HG03280 (cell line): ENCODE data around the gene FAM219A.
"Not testable (repeated sequence)": the region's sequence is repeated elsewhere in the genome, so short reads cannot be mapped to it uniquely, and the experiment has no call there.

Source experiments
- ATAC-seq: cut with Tn5 transposase; IDR thresholded peaks from one replicate; pipeline ENCODE4 v1.9.1; 2021; ENCODE audit warnings: mild to moderate bottlenecking, moderate library complexity; ENCODE audit not compliant: unreplicated experiment

The FAM219A gene

DNA sequence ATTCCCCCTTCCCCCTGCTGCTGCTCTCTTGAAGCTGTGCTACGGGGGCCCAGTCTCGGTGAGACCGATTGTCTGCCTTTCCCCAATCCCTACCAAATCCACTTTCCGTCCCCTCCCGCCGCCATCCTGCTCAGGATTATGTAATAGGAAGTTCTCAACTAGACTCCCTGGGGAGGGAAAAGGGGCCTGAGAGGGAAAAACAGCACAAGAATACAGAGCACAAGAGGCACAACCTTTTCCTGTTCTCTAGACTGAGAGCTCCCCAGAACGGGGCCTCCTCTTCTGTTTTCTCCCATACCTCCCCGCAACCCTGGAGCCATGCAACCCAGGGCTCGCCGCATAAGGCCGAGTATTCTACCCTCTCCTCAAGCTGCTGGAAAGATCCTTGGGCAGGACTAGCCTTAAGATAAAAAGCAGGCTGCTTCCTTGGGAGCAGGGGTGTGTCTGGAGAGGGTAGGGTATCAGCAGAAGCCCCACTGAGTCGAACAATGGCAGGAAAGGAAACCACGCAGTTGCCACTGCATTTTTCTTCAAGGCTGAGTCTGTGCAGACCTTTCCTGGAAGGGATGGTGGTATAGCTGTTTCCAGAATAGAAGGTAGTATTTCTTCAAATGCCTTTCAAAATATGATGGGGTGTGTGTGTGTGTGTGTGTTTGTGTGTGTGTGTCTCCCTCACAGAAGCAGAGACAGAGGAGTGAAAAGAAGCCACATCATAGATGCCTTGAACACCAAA lies 94.6 kb downstream of the FAM219A start:
- ATAC-seq, result no peak

DNA sequence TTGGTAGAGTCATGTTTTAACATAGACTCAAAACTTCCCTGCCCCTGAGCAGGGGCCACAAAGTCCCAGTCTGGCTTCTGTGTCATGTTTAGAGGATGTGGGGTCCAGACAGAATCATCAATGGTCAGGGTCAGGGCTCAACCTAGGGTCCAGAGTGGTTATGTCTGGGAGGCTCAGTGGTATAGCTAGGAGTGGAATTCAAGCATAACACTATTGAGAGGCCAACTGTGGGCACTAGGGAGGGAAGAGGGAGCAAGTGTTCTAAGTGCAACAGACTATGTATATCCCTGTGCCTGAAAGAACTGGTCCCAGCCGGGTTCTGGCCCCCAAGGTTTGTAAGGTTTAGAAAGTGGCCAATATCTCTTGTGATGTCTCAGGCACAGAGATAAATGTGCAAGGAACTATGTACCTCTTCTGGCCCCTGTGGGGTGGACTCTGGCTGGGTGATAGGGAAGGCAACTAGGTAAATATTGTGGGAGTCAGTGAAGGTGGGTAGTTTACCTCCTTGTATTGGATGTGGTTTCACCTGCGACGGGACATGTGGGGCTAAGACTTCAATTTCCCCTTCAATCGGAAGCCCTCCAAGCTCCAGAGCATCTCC lies 95.7 kb downstream of the FAM219A start:
- no peak for ATAC-seq

DNA sequence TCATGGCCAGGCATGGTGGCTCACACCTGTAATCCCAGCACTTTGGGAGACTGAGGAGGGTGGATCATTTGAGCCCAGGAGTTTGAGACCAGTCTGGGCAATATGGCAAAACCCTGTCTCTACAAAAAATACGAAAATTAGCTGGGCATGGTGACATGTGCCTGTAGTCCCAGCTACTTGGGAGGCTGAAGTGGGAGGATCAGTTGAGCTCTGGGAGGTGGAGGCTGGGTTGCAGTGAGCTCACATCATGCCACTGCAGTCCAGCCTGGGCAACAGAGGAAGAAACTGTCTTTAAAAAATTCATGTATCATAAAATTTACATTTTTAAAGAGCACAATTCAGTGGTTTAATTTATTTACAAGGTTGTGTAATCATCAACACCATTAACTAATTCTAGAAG lies 105.4 kb downstream of the FAM219A start:
- ATAC-seq, result not testable (repeated sequence)

DNA sequence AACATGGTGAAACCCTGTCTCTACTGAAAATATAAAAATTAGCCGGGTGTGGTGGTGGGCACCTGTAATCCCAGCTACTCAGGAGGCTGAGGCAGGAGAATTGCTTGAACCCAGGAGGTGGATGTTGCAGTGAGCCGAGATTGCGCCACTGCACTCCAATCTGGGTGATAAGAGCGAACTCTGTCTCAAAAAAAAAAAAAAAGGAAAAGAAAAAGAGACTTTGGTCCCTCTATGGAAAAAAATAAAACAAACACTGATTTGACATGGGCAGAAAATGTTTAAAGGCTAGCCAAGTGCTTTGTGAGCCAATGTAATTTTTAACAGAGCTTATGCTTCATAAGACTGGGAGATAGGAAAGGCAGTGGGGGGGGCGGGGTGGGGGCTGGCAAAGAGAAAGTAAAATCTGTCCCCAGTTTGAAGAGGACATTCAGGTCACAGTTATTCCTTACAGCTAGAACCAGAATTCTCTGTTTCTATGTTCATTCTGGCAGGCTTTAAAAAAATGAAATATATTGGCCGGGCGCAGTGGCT lies 106.2 kb downstream of the FAM219A start:
- ATAC-seq, result not testable (repeated sequence)

DNA sequence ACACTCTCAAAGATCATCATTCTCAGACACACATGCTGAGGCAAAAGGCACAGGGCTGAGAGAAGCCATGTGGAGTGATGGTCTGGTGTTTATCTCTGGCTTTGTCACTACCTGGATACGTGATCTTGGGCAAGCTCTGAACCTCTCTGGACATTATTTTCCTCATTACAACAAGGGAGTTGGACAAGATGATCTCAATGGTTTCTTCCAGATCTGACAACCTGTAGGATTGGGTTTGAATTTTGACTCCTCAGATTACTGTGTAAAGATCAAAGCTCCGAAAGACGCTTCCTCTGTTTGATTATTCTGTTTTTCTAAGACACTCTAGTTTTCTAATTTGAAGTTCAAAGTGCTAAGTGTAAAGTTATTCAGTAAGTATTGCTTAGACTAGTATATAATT lies 109.0 kb downstream of the FAM219A start:
- no peak for ATAC-seq
